Brain microvascular endothelial cell (primary cell): ENCODE measurements around the gene IDE.

Experiments
- DNase-seq: peaks from one replicate; pipeline ENCODE4 v3.0.0-alpha.2; 2020
- H3K27ac ChIP-seq: fragments of 250-450 bp; sonication (Bioruptor Pico); 2 replicates; pipeline ENCODE4 v1.5.1; 2020; ENCODE audit warnings: mild to moderate bottlenecking, moderate library complexity
- H3K27me3 ChIP-seq: fragments of 250-450 bp; sonication (Bioruptor Pico); replicated peaks from 2 replicates; pipeline ENCODE4 v1.5.1; 2020; ENCODE audit warnings: mild to moderate bottlenecking
- H3K36me3 ChIP-seq: fragments of 250-450 bp; sonication (Bioruptor Pico); replicated peaks from 2 replicates; pipeline ENCODE4 v1.5.1; 2020; ENCODE audit warnings: mild to moderate bottlenecking
- H3K4me3 ChIP-seq: 2 replicates; pipeline ENCODE4 v1.5.1; 2011; ENCODE audit warnings: low read depth, mild to moderate bottlenecking, control low read depth, low read length, moderate library complexity
- CTCF ChIP-seq: IDR thresholded peaks from 2 replicates; pipeline ENCODE4 v1.5.1; 2011; ENCODE audit warnings: low read depth, mild to moderate bottlenecking, moderate library complexity, low read length, control low read depth, inconsistent platforms; ENCODE audit errors: missing control alignments
- in situ Hi-C: cut with HindIII; loops from 2 replicates; pipeline ENCODE4 v1.10.0; 2017; ENCODE audit warnings: low sequenced_read_pairs, low pct_ligation_motif_present

Gene IDE

GRCh38 chr10:92434385-92434784 is 139.5 kb downstream of the IDE start:
- no peak overlapping the region for H3K27ac ChIP-seq
- in situ Hi-C loops = no loop called here
- H3K4me3 ChIP-seq = no peak overlapping the region
- no peaks in the 10 kb centered on the region for H3K36me3 ChIP-seq
- no peaks in the 10 kb centered on the region for H3K27me3 ChIP-seq
- no peak for TF ChIP-seq CTCF
- DNase-seq = no peak

- no peak for DNase-seq
- Histone ChIP-seq H3K4me3 (no peak overlapping the region), H3K36me3 (no peaks in the 10 kb centered on the region), H3K27me3 (no peaks in the 10 kb centered on the region), H3K27ac (no peak overlapping the region)
- in situ Hi-C loops = no loop called here
- no peak for TF ChIP-seq CTCF
These were observed 141.3 kb downstream of the IDE start for GRCh38 chr10:92432596-92432995.

- DNase-seq = no peak
- in situ Hi-C loops = no loop called here
- no peaks in the 10 kb centered on the region for H3K36me3 ChIP-seq
- H3K27ac ChIP-seq = no peak overlapping the region
- no peaks in the 10 kb centered on the region for H3K27me3 ChIP-seq
- H3K4me3 ChIP-seq = no peak overlapping the region
- no peak for TF ChIP-seq CTCF
These were observed 143.8 kb downstream of the IDE start for GRCh38 chr10:92430103-92430502.

GRCh38 chr10:92421550-92421949 is 152.3 kb downstream of the IDE start:
- no peak for TF ChIP-seq CTCF
- in situ Hi-C loops = loop anchor here (25.0 kb wide), 1 partner anchor 334 kb away; no protein-coding TSS in a partner anchor
- DNase-seq = no peak
- no peak overlapping the region for H3K27ac ChIP-seq
- no peaks in the 10 kb centered on the region for H3K36me3 ChIP-seq
- no peak overlapping the region for H3K4me3 ChIP-seq
- no peaks in the 10 kb centered on the region for H3K27me3 ChIP-seq

- Histone ChIP-seq H3K36me3 (no peaks in the 10 kb centered on the region), H3K27ac (no peak overlapping the region), H3K27me3 (no peaks in the 10 kb centered on the region), H3K4me3 (peak overlapping the region; percentile 37)
- no peak for TF ChIP-seq CTCF
- no peak for DNase-seq
- in situ Hi-C loops = loop anchor here (25.0 kb wide), 1 partner anchor 333 kb away; no protein-coding TSS in a partner anchor
These were observed 153.2 kb downstream of the IDE start for GRCh38 chr10:92420546-92421275.
